Kidney tubule cell (primary cell): Measurements from ENCODE around the gene NPC1.
"Not testable (repeated sequence)": the region's sequence is repeated elsewhere in the genome, so short reads cannot be mapped to it uniquely, and the experiment has no call there.

Source experiments
- DNase-seq: peaks from one replicate; pipeline ENCODE4 v3.0.0-alpha.2; 2018; ENCODE audit warnings: low spot score

Gene NPC1

DNA sequence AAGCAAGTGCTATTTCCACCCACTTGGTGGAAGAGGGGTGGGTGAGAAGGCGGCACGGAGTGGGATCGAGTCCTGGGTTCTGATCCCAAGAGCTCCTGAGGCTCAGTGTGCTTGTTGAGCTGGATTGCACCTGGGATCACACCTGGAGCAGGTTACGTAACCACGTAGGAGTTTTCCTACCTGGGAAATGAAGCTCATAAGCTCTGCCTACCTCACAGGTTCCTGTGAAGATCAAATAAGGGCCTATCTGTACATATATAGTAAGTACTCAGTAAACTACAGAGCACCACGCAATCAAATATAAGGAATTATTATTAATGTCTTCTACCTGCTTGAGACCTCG is 11.0 kb downstream of the NPC1 start:
- no peak for DNase-seq

DNA sequence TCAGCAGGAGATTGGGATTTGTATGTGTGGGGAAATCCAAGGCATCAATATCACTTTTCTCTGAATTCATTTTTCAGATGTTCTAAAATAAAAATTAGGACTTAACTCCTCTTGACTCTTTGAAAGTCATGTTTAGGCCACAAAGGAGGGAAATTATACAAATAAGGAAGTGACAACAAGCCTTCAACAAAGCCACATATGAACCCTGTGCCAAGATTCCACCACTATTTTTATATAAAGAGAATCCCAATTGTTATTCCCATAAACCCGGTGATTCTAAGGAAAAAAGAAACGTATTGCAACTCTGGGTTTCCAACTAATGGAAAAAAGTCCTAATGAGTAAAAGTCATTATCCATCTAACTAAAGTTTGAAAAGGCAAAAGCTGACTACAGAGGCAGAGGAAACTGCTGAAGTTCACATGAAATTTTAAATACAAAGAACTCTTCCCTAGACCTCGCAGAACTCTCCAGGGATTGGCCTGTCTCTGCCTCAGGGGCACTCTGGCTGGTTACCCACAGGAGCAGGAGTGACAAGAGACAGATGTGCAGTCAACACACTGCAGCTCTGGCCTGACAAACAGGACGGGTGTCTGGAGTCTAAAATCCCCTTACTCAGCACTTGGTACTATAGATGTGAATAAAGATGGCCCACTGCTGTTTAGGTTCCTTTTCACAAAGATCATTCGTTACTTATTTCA is 11.5 kb downstream of the NPC1 start:
- no peak for DNase-seq

DNA sequence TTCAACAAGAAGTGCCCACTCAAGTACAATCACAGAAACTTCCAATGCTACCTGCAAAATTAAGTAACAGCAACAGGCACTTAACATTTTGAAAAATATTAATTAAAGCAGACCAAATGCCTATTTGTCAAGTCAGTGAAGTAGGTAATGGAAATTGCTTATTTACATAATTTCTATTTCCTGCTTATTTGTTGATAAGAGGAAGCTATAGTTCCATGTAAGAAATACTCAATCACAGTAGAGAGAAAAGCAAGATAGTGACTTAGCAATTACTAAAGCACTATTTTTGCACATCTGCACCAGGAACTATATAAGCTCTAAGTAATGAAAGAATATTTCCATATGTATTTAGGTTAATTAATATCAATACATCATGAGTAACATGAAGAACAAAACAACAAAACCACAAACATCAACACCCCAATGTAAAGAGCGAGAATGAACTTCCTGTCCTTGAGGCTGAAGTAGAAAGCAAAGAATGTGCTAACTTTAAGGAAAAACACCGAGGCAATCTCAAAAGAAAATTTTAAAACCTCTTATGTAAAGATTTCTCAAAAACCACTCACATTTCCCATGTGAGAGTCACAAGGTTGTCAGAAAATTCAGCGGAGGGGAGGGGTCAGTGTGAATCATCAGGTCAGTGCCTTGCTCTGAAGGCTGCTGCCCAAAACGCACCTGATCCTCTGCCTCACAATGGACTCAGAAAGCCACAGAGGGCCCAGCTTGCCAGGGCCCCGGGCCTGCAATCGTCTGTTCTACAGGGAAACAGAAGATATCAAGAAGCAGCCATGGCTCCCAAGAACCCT is 12.5 kb downstream of the NPC1 start:
- peak; percentile 63 for DNase-seq

DNA sequence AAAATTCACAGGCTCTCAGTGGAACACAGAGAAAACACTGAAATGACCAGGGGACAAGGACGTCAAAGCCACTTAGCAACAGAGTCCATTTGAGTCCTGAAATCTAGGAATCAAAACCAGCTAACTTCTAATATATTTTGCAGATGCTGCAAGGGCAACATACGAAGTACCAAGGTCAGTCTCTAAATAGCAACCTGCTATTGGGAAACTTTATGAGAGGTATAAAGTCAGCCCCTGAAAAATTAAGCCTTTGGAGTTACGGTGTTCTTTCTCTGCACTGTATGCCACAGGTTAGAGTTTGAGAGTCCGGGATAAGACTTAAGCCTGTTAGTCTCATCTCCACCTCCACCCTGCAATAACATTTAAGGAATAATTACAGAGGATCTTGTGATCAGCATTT is 13.3 kb downstream of the NPC1 start:
- no peak for DNase-seq

DNA sequence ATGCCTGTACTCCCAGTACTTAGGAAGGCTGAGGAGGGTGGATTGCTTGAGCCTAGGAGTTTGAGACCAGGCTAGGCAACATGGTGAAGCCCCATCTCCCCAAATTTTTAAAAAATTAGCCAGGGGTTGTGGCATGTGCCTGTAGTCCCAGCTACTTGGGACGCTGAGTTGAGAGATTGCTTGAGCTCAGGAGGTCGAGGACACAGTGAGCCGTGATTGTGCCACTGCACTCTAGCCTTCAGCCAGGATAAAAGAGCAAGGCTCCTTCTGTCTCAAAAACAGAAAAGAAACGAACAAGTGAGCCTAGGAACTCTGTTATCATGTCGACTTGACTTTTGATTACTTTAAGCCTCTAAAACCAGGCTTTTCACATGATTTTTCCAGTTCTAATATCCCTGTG is 13.7 kb downstream of the NPC1 start:
- no peak for DNase-seq

DNA sequence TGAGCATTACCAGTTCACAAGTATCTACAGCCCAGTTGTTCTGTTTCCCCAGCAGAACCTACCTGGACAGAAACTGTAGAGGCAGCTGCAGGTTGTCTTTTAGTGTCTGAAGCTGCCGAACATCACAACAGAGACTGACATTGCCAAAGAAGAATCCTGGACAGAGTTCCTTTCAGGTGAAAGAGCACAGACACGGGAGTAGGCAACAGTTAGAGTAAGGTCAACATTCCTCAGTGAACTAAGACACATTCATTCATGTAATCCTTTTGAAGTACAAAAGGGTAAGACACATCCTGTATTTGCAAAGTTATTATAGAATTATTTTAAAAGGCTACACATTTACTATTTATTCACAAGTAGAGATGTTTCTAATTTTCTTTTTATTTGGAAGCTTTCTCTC is 14.3 kb downstream of the NPC1 start:
- DNase-seq, result no peak

DNA sequence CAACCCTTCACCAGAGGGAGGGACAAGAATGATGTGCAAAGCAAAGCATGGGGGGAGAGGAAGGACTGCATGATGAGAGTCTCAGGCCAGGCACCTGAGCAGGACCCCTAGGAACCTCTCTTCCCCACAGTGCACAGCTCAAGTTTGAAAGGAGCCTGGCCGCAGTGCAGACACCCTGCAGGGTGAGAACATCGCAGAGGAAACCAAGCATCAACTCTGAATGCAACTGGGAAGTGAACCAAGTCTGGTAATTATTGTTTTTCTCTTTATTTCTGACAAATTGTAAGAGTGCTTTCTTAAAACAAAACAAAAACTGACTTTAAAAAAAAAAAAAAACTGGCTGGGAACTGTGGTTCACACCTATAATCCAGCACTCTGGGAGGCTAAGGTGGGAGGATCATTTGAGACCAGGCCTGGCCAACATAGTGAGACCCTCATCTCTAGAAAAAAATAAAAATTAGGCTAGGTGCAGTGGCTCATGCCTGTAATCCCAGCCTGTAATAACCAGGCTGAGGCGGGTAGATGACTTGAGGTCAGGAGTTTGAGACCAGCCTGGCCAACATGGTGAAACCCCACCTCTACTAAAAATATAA is 15.3 kb downstream of the NPC1 start:
- DNase-seq, result no peak

DNA sequence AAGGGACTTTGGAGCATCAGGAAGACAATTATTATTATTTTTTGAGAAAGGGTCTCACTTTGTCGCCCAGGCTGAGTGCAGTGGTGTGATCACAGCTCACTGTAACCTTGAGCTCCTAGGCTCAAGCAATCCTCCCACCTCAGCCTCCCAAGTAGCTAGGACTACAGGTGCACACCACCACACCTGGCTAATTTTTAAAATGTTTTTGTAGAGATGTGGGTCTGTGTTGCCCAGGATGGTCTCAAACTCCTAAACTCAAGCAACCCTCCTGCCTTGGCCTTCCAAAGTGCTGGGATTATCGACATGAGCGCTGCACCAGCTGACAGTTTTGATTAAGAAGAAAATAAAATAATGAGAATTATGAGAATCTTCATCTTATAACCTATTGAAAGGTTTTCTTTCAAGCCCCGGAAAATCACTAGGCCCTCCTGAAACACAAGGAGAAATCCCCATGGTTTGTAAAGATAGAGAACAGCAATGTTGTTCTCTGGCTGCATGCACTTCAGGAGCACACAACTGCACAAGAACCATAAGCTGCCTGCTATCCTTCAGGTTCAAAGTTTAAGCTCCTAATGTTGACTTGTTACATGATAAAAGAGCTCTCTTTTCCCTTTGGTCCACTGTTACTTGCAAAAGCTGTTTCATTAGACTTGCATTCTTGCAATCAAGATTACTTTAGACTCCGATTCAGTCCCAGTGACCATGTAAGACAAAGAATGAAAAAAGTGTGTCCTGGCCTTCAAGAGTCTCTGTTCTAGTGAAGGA is 16.8 kb downstream of the NPC1 start:
- no peak for DNase-seq

DNA sequence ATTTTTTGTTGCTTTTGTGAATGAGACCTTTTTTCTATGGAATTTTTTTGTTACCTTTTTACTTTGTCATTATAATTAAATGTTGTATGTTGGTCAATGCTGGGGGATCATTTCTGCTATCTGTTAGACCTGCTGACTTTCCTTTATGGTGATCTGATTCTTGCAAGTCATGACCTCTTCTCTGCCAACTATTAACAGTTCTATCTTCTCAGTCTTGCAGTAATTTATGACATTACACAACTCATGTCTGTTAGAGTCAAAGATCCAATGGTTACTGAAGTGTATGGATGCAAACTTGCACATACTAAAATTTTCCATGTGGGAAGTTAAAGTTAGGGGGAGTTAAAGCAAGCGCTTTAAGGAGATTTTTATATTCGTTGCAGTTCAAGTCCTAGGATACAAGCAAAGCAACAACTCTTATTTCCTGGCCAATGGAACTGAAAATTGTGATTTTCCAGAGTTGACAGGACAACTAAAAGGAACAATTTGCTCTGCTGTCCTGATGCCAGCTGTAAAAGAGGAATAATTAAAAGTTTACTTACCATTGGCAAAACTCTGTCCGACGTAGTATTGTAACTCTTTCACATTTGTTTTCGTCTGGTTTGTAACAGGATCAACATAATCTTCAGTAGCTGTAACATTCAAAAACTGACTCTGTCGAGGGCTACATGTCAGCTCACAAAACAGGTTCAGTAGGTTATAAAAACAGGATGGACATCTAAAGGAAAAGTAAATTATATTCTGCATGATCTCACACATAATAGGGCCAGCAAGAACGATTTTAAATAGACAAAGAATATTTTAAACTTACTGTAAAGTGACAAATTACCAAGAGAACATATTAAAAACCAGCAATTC is 17.8 kb downstream of the NPC1 start:
- no peak for DNase-seq

DNA sequence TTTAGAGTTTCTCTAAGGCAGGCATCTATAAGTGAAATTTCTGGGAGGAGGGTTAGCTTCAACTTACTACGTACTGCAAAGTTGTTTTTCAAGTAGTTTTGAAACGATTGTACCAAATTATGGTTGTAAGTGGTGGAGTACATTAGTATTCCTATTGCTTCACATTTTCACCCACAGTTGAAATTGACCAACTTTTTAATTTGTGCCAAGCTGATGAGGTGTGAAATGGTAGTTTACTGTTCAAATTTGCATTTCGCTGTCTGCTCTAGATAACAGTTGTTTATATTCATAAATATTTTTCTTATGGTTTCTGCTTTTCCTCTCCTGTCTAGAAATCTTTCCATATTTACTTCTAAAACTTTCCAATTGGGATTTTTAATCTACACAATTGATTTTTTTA is 18.6 kb downstream of the NPC1 start:
- DNase-seq, result no peak

DNA sequence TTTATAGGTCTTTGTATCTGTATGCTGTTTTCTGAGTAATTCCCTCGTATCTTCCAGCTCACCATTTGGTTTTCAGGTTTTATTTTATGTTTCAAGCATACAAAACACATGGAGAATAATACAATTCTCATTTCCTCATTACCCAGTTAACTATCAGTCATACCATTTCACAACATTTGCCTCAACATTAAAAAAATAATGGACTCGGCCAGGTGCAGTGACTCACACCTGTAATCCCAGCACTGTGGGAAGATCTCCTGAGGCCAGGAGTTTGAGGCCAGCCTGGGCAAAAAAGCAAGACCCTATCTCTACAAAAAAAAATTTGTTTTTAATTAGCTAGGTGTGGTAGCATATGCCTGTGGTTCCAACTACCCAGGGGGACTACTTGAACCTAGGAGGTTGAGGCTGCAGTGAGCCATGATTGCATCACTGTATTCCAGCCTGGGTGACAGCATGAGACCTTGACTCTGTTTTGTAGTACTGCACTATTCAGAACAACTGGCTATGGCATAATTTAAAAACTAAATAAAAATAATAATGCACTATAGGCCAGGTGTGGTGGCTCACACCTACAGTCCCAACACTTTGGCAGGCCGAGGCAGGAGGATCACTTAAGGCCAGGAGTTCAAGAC is 20.3 kb downstream of the NPC1 start:
- DNase-seq, result peak; percentile 49

DNA sequence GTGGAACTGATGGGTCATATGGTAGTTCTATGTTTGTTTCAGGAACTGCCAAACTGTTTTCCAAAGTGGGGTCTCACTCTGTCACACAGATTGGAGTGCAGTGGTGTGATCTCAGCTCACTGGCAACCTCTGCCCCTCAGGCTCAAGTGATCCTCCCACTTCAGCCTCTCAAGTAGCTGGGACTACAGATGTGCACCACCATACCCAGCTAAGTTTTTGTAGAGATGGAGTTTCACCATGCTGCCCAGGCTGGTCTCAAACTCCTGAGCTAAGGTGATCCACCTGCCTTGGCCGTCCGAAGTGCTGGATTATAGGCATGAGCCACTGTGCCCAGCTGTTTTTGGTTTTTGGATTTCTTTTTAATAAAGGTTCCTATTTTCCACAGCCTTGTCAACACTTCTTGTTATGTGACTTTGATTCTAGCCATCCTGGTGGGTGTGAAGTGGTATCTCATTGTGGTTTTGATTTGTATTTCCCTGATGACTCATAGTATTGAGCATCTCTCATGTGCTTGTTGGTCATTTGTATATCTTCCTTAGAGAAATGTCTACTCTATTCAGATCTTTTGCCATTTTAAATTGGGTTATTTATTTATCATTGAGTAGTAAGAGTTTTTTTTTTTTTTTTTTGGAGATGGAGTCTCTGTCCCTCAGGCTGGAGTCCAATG is 22.8 kb downstream of the NPC1 start:
- DNase-seq, result peak; percentile 82

DNA sequence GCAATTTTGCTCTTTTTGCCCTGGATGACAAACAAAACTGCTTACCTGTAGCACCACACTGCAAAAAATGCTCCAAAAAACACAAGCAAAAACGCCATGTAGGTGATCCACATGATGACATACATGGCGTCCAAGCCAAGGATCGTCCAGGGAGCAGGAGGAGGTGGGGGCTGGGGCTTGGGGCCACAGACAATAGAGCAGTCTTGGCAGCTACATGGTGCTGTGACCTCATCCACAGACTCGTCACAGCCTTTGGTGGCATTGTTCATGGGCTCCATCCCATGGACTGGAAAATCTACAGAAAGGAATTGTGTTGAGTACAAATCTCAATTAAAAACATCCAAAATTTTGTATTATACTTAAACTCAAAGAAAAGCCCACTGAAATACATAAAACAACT is 26.1 kb downstream of the NPC1 start:
- DNase-seq, result no peak

DNA sequence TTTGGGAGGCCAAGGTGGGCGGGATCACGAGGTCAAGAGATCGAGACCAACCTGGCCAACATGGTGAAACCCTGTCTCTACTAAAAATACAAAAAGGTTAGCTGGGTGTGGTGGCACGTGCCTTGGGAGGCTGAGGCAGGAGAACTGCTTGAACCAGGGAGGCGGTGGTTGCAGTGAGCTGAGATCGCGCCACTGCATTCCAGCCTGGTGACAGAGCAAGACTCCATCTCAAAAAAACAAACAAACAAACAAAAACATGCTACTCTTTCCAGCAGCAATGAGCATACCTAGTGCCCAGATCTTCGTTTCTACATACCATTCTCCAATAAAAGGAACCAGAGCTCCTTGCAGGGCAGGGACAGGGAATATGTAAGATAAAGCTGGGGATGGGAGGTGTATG is 28.8 kb downstream of the NPC1 start:
- not testable (repeated sequence) for DNase-seq

DNA sequence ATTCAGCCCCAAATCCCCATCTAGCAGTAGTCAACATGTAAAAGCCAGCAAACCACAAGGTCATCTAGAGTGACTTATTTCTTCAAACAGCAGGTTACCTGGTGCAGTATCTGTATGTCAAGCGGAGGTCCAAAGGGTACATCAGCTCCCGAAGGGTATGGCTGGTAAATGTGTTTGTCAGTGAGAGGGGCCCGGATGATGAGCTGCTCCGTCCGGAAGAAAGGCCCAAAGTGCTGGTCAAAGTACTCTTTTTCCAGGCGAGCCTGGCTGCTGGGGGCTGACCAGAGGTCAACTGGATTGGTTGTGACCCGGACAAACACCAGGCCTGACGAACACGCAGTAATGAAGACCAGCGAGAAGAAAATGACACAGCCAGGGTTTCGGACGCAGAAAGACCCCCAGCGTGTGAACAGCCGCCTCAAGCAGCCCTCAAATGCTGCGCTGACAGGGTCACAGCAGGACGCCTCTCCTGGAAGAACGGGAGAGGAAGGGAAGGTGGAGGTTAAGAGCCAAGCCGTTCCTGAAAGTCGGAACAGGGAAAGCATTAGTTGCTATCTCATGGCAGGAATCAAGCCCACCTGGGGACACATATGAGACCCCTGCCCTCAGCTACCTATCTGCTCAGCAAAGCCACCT is 30.0 kb downstream of the NPC1 start:
- no peak for DNase-seq

DNA sequence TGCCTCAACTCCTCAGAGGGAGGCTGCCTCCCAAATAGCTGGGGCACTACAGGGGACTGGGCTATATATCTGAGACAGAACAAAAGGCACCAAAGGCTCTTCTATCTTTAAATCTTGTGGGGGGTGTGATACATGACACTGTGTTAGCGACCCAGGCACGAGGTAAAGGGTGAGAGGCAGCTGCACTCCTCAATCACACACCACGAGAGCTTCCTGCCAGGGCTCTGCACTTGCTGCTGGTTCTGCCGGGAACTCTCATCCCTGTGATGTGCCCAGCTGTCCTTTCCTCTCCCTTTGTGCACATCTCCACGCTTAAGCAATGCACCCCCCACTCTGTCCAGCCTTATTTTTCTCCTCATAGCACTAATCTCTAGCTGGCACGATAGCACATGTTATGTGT is 32.4 kb downstream of the NPC1 start:
- no peak for DNase-seq

DNA sequence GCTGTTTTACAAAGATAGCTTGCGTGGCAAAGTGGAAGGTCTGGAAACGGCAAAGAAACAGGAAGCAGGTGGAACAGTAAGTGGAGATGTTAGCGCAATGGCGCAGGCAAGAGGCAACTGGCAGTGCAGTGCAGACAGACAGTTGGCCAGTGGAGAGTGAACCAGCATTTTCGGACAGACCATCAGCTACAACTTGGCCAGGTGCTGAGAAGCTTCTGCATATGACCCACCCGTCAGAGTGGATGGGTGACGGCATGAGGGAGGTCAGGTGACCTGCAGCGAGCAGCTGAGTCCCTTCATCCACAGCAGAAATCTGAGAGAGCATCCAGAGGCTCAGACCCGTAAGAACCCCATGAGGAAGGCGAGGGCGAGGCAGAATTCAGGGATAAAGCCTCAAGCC is 33.8 kb downstream of the NPC1 start:
- DNase-seq, result no peak

DNA sequence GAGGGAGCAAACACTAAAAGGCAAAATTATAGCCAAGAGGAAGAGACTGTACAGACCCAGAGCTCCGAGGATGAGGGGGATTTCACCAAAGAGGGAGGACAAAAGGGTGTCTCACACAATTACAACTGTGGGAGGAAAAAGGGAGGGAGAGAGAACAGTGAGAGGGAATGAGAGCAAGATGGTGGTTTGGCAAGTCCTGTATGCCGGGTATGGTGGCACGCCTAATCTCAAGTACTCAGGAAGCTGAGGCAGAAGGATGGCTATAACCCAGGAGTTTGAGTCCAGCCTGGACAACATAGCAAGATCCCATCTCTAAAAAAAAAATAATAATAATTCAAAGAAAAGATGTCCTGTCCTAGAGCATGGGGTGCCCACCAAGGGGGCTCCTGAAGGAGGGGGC is 34.3 kb downstream of the NPC1 start:
- no peak for DNase-seq

DNA sequence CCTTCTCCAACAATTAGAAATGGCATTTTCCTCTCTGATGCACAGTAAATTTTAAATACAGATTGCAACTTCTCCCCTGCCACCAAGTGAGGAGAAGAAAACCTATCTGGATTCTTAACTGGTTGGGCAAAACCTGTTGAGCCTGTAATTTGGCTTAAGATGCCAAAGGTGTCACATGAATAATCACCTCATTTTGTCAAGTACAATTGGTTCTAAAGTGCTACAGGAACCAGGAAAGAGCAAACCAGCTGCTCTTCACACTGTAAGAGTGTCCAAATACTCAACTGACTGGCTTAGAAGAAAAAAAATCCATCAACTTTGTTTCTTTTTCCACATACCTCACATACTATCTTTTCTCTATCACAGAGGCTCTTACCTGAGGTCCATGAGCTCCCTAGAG is 35.4 kb downstream of the NPC1 start:
- no peak for DNase-seq

DNA sequence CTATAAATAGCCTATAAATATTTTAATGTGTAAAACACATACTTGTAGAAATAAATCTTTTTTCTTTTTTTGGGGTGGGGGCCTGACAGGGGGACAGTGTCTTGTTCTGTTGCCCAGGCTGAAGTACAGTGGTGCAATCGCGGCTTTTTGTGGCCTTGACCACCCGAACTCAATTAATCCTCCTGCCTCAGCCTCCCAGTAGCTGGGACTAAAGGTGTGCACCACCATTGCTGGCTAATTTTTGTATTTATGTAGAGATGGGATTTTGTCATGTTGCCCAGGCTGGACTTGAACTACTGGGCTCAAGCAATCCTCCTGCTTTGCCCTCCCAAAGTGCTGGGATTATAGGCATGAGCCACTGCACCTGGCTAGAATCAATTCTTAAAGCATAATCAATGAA is 37.6 kb downstream of the NPC1 start:
- DNase-seq, result no peak
